HCT116 (cell line): ENCODE data around the gene TDRD9.
A peak's percentile ranks its signal among the peaks of the same experiment; 100 is the strongest.

ENCODE experiments used
- ELF1 ChIP-seq: IDR thresholded peaks from 2 replicates; pipeline ENCODE4 v1.6.1; 2012; ENCODE audit warnings: low read depth, borderline replicate concordance
- EZH2 ChIP-seq: fragments of 200-600 bp; sonication (generic); IDR thresholded peaks from 2 replicates; pipeline ENCODE4 v1.6.1; 2017; ENCODE audit warnings: antibody characterized with exemption, mixed run types
- RAD21 ChIP-seq: IDR thresholded peaks from 2 replicates; pipeline ENCODE4 v1.6.1; 2012; ENCODE audit warnings: low read depth, mild to moderate bottlenecking
- TF ChIP-seq, protein P1 (sequence below): IDR thresholded peaks from 2 replicates; pipeline ENCODE4 v1.6.1; 2012
- TF ChIP-seq, protein P2 (sequence below), 3 experiments: fragments of 200-600 bp in 1 of 3; sonication (generic) in 1 of 3; IDR thresholded peaks in 2 of 3; conservative IDR thresholded peaks in 1 of 3; 2 replicates each; pipeline ENCODE4 v1.5.1; 2012 to 2017; ENCODE audit warnings: low read depth in 2 of 3, low read length in 2 of 3, antibody characterized with exemption in 1 of 3, borderline replicate concordance in 1 of 3, control low read depth in 1 of 3, mild to moderate bottlenecking in 1 of 3, mixed read lengths in 1 of 3, mixed run types in 1 of 3, moderate library complexity in 1 of 3; ENCODE audit not compliant: insufficient read depth in 1 of 3
- TF ChIP-seq, protein P3 (sequence below): IDR thresholded peaks from 2 replicates; pipeline ENCODE4 v1.6.1; 2012
- TF ChIP-seq, protein P4 (sequence below): IDR thresholded peaks from 2 replicates; pipeline ENCODE4 v1.6.1; 2012; ENCODE audit warnings: low read depth

DNA sequence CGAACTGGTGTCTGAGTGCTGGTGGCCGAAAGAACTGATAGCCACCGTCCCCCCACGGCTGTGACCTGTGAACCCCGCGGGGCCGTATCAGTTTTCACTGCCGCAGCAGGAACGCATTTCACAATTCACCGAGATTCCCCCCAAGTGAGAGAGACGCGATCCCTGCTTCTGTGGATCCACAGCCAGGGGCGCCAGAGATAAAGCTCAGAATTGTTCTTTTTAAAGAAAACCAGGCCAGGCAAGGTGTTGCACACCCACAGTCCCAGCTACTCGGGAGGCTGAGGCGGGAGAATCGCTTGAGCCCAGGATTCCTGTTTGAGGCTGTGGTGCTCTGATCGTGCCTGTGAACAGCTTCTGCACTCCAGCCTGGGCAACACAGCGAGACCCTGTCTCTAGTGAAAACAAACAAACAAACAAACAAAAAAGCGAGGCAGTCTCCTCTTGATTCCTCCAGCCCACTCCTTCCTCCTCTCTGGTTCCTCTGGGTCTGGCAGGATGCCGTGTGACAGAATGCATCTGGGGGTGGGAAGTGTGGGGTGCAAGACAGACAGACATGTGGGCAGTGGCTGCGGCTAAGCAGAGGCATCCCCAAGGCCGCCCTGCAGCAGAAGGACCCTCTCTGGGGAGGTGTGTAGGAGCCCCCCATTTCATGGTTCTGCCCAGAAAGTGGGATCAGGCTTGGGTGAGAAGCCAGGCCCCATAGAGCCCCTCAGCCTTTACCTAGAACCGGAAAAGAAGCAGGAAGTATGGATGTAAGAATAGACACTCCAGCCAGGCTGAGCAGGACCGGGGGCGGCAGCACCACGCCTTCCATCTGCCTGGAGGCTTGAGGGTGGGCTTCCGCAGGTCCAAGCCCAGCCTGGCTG is 41.7 kb upstream of the TDRD9 start:
- TF ChIP-seq, protein P1, sequence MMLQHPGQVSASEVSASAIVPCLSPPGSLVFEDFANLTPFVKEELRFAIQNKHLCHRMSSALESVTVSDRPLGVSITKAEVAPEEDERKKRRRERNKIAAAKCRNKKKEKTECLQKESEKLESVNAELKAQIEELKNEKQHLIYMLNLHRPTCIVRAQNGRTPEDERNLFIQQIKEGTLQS: no peak
- TF ChIP-seq RAD21: no peak
- TF ChIP-seq, protein P2, sequence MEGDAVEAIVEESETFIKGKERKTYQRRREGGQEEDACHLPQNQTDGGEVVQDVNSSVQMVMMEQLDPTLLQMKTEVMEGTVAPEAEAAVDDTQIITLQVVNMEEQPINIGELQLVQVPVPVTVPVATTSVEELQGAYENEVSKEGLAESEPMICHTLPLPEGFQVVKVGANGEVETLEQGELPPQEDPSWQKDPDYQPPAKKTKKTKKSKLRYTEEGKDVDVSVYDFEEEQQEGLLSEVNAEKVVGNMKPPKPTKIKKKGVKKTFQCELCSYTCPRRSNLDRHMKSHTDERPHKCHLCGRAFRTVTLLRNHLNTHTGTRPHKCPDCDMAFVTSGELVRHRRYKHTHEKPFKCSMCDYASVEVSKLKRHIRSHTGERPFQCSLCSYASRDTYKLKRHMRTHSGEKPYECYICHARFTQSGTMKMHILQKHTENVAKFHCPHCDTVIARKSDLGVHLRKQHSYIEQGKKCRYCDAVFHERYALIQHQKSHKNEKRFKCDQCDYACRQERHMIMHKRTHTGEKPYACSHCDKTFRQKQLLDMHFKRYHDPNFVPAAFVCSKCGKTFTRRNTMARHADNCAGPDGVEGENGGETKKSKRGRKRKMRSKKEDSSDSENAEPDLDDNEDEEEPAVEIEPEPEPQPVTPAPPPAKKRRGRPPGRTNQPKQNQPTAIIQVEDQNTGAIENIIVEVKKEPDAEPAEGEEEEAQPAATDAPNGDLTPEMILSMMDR (IDR thresholded peaks at IDR 0.05 in 2 of 3, conservative IDR thresholded peaks at IDR 0.05 in 1 of 3; ENCODE audit: borderline replicate concordance in 1 of 3, insufficient read depth in 1 of 3, low read depth in 2 of 3, low read length in 2 of 3): 0 out of 6 replicates have a peak, but pooled peaks of 1 of the 3 experiments have one; percentile 8
- TF ChIP-seq, protein P3, sequence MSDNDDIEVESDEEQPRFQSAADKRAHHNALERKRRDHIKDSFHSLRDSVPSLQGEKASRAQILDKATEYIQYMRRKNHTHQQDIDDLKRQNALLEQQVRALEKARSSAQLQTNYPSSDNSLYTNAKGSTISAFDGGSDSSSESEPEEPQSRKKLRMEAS: no peak
- TF ChIP-seq, protein P4, sequence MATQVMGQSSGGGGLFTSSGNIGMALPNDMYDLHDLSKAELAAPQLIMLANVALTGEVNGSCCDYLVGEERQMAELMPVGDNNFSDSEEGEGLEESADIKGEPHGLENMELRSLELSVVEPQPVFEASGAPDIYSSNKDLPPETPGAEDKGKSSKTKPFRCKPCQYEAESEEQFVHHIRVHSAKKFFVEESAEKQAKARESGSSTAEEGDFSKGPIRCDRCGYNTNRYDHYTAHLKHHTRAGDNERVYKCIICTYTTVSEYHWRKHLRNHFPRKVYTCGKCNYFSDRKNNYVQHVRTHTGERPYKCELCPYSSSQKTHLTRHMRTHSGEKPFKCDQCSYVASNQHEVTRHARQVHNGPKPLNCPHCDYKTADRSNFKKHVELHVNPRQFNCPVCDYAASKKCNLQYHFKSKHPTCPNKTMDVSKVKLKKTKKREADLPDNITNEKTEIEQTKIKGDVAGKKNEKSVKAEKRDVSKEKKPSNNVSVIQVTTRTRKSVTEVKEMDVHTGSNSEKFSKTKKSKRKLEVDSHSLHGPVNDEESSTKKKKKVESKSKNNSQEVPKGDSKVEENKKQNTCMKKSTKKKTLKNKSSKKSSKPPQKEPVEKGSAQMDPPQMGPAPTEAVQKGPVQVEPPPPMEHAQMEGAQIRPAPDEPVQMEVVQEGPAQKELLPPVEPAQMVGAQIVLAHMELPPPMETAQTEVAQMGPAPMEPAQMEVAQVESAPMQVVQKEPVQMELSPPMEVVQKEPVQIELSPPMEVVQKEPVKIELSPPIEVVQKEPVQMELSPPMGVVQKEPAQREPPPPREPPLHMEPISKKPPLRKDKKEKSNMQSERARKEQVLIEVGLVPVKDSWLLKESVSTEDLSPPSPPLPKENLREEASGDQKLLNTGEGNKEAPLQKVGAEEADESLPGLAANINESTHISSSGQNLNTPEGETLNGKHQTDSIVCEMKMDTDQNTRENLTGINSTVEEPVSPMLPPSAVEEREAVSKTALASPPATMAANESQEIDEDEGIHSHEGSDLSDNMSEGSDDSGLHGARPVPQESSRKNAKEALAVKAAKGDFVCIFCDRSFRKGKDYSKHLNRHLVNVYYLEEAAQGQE: no peak
- no peak for TF ChIP-seq ELF1
- no peak for TF ChIP-seq EZH2
